Heart left ventricle (tissue), 13 donors: Measurements from ENCODE around the gene TRIM52.
"Not testable (repeated sequence)": the region's sequence is repeated elsewhere in the genome, so short reads cannot be mapped to it uniquely, and the experiment has no call there.

Experiments used
- CTCF ChIP-seq, 12 donors: fragments of 200-600 bp; sonication (generic) in 4 of 12; IDR thresholded peaks; one replicate each; pipeline versions ENCODE4 v1.5.0 to v1.8.0; 2018 to 2022; ENCODE audit warnings: antibody characterized with exemption in 12 of 12, mild to moderate bottlenecking in 5 of 12
- POLR2A ChIP-seq, 2 donors: fragments of 450-650 bp; IDR thresholded peaks; one replicate each; pipeline ENCODE4 v1.6.1; 2017; ENCODE audit warnings: antibody characterized with exemption in 2 of 2, mild to moderate bottlenecking in 2 of 2, moderate library complexity in 2 of 2
- donor health status: ischemic (EF 13 %, LVEDD 7.1; RV severe dilation, severe dysfunction).
- donor health status: DM: no; HTN: yes; CAD: no.
- donor health status: DM: no; HTN: no; CAD: no.
- donor health status: ischemic (EF 25% LVEDD 6.9; RV normal size, moderate dysfunction).
- donor health status: ischemic (EF 25% LVEDD 5.7; RV mildly dilated, moderate dysfunction).
- donor health status: ischemic (EF 35%, LVEDD 5.7; RV mildly dilated, moderate dysfunction).
- donor health status: nonischemic (EF 11% LVEDD 7.7; RV severe dilation, severe dysfunction).
- donor health status: DM: yes; HTN: yes; CAD: no.
- donor health status: PGD.
- donor health status: ischemic (EF 29% LVEDD 5.4; RV normal size, mild dysfunction).
- donor health status: nonischemic (EF 23%, LVEDD 6.1; RV moderate dilation, normal function).

- peak in 7 of 12 donors; percentile 11 to 38 (median 21) for TF ChIP-seq CTCF (IDR thresholded peaks at IDR 0.05)
- TF ChIP-seq POLR2A (IDR thresholded peaks at IDR 0.05) = not testable (repeated sequence)
Measured at GRCh38 chr5:181283841-181284755, 23.2 kb upstream of the TRIM52 start.
